H7 (cell line): ENCODE measurements around the gene SRRM5. TPM values are rescaled to one million over a fixed set of nuclear protein-coding genes. Genes with fewer than 3 reads are reported as not detected.
"Not testable (repeated sequence)": the region's sequence is repeated elsewhere in the genome, so short reads cannot be mapped to it uniquely, and the experiment has no call there.

Source experiments
- DNase-seq: peaks from one replicate; pipeline ENCODE4 v3.0.0; 2012
- H3K27me3 ChIP-seq: 2 replicates; pipeline ENCODE4 v1.6.0; 2011; ENCODE audit warnings: mild to moderate bottlenecking, low read length; ENCODE audit not compliant: control insufficient read depth, insufficient read depth
- H3K36me3 ChIP-seq: replicated peaks from 2 replicates; pipeline ENCODE4 v1.5.1; 2011; ENCODE audit warnings: low read length; ENCODE audit not compliant: control insufficient read depth, insufficient read depth
- H3K4me3 ChIP-seq: 2 replicates; pipeline ENCODE4 v1.5.1; 2011; ENCODE audit warnings: low read depth, mild to moderate bottlenecking, control low read depth, low read length, moderate library complexity; ENCODE audit not compliant: insufficient read depth
- total RNA-seq: library from RNA; depleted of rRNA; stranded (reverse); fragments of >200 nt; shearing (Covaris generic); gene quantifications from 2 replicates; pipeline ENCODE4 v1.2.3, GENCODE V29; 2014

Gene SRRM5
- total RNA-seq, 1 experiment from 2014 or later = 0.21 TPM

- H3K27me3 ChIP-seq = peaks cover 35% of the 10 kb centered on the region
- H3K36me3 ChIP-seq = no peaks in the 10 kb centered on the region
- H3K4me3 ChIP-seq = peak overlapping the region; percentile 53
- DNase-seq = peak; percentile 69
These were observed 23.1 kb downstream of the SRRM5 start for GRCh38 chr19:43634872-43635560.

GRCh38 chr19:43635561-43635940 lies 23.7 kb downstream of the SRRM5 start:
- peaks cover 41% of the 10 kb centered on the region for H3K27me3 ChIP-seq
- peak overlapping the region; percentile 53 for H3K4me3 ChIP-seq
- not testable (repeated sequence) for H3K36me3 ChIP-seq, DNase-seq

GRCh38 chr19:43636121-43636683 lies 24.3 kb downstream of the SRRM5 start:
- Histone ChIP-seq H3K4me3 (no peak overlapping the region), H3K36me3 (no peaks in the 10 kb centered on the region), H3K27me3 (peaks cover 44% of the 10 kb centered on the region)
- peak; percentile 69 for DNase-seq

GRCh38 chr19:43638214-43638994 lies 26.5 kb downstream of the SRRM5 start:
- Histone ChIP-seq H3K27me3 (peaks cover 47% of the 10 kb centered on the region), H3K4me3 (peak overlapping the region; percentile 53; the same call in 1 of the 2 replicates), H3K36me3 (no peaks in the 10 kb centered on the region)
- DNase-seq = peak; percentile 26

GRCh38 chr19:43638995-43639518 lies 27.2 kb downstream of the SRRM5 start:
- no peak for DNase-seq
- no peaks in the 10 kb centered on the region for H3K36me3 ChIP-seq
- peaks cover 47% of the 10 kb centered on the region for H3K27me3 ChIP-seq
- H3K4me3 ChIP-seq = peak overlapping the region; percentile 53

- peak; percentile 97 for DNase-seq
- H3K4me3 ChIP-seq = peak within 1 kb of the TSS; percentile 79
- H3K36me3 ChIP-seq = no peaks in the 10 kb centered on the region
- H3K27me3 ChIP-seq = peaks cover 45% of the 10 kb centered on the region
These were observed 27.9 kb downstream of the SRRM5 start, which contains the start of gene CADM4 for GRCh38 chr19:43639519-43640423. Gene CADM4, minus strand, starts transcription at chr19:43639850. Its CDS starts 60 bp downstream, at chr19:43639790.

GRCh38 chr19:43640424-43640757 lies 28.5 kb downstream of the SRRM5 start:
- H3K4me3 ChIP-seq = peak overlapping the region; percentile 79
- H3K36me3 ChIP-seq = no peaks in the 10 kb centered on the region
- no peak for DNase-seq
- H3K27me3 ChIP-seq = peaks cover 44% of the 10 kb centered on the region

GRCh38 chr19:43641333-43641732 lies 29.4 kb downstream of the SRRM5 start:
- DNase-seq = peak; percentile 10
- H3K36me3 ChIP-seq = no peaks in the 10 kb centered on the region
- H3K4me3 ChIP-seq = no peak overlapping the region
- peaks cover 43% of the 10 kb centered on the region for H3K27me3 ChIP-seq

- Histone ChIP-seq H3K27me3 (peaks cover 33% of the 10 kb centered on the region), H3K36me3 (no peaks in the 10 kb centered on the region), H3K4me3 (no peak overlapping the region)
- DNase-seq = no peak
These were observed 30.6 kb downstream of the SRRM5 start for GRCh38 chr19:43642531-43642930.

GRCh38 chr19:43643326-43643725 lies 31.4 kb downstream of the SRRM5 start:
- peaks cover 25% of the 10 kb centered on the region for H3K27me3 ChIP-seq
- H3K4me3 ChIP-seq = no peak overlapping the region
- no peaks in the 10 kb centered on the region for H3K36me3 ChIP-seq
- no peak for DNase-seq

- DNase-seq = no peak
- Histone ChIP-seq H3K27me3 (peaks cover 16% of the 10 kb centered on the region), H3K36me3 (no peaks in the 10 kb centered on the region), H3K4me3 (no peak overlapping the region)
These were observed 32.3 kb downstream of the SRRM5 start for GRCh38 chr19:43644181-43644580.

- no peak overlapping the region for H3K4me3 ChIP-seq
- no peaks in the 10 kb centered on the region; the same call in 1 of the 2 replicates for H3K27me3 ChIP-seq
- no peaks in the 10 kb centered on the region for H3K36me3 ChIP-seq
- no peak for DNase-seq
These were observed 36.7 kb downstream of the SRRM5 start for GRCh38 chr19:43648633-43649032.

- Histone ChIP-seq H3K4me3 (no peak overlapping the region), H3K36me3 (no peaks in the 10 kb centered on the region; the same call in none of the 2 replicates), H3K27me3 (no peaks in the 10 kb centered on the region; the same call in 1 of the 2 replicates)
- DNase-seq = no peak
These were observed 37.6 kb downstream of the SRRM5 start for GRCh38 chr19:43649514-43649913.

- DNase-seq, H3K36me3 ChIP-seq, H3K4me3 ChIP-seq, H3K27me3 ChIP-seq: not testable (repeated sequence)
These were observed 38.4 kb downstream of the SRRM5 start for GRCh38 chr19:43650276-43650675.
